Heart left ventricle (tissue), 13 donors: Measurements from ENCODE around the gene AMPD1.

Source experiments
- CTCF ChIP-seq, 12 donors: fragments of 200-600 bp; sonication (generic) in 4 of 12; IDR thresholded peaks; one replicate each; pipeline versions ENCODE4 v1.5.0 to v1.8.0; 2018 to 2022; ENCODE audit warnings: antibody characterized with exemption in 12 of 12, mild to moderate bottlenecking in 5 of 12
- POLR2A ChIP-seq, 2 donors: fragments of 450-650 bp; IDR thresholded peaks; one replicate each; pipeline ENCODE4 v1.6.1; 2017; ENCODE audit warnings: antibody characterized with exemption in 2 of 2, mild to moderate bottlenecking in 2 of 2, moderate library complexity in 2 of 2
- donor health status: ischemic (EF 13 %, LVEDD 7.1; RV severe dilation, severe dysfunction).
- donor health status: DM: no; HTN: yes; CAD: no.
- donor health status: DM: no; HTN: no; CAD: no.
- donor health status: ischemic (EF 25% LVEDD 6.9; RV normal size, moderate dysfunction).
- donor health status: ischemic (EF 25% LVEDD 5.7; RV mildly dilated, moderate dysfunction).
- donor health status: ischemic (EF 35%, LVEDD 5.7; RV mildly dilated, moderate dysfunction).
- donor health status: nonischemic (EF 11% LVEDD 7.7; RV severe dilation, severe dysfunction).
- donor health status: DM: yes; HTN: yes; CAD: no.
- donor health status: PGD.
- donor health status: ischemic (EF 29% LVEDD 5.4; RV normal size, mild dysfunction).
- donor health status: nonischemic (EF 23%, LVEDD 6.1; RV moderate dilation, normal function).

- no peak for TF ChIP-seq CTCF (IDR thresholded peaks at IDR 0.05)
- TF ChIP-seq POLR2A (IDR thresholded peaks at IDR 0.05), result no peak
Measured at GRCh38 chr1:114718661-114719423, 23.5 kb upstream of the AMPD1 start.
